ENCODE results near the gene EXOSC2. TPM values are rescaled to one million over a fixed set of nuclear protein-coding genes. Genes with fewer than 3 reads are reported as not detected.

EXOSC2 gene
- total RNA-seq, 1 experiment from 2014 or later = 71.5 TPM

- no peak overlapping the region for H3K9ac ChIP-seq (ENCODE audit: low read length)
- POLR2A ChIA-PET = interaction anchor here (1.3 kb wide), 1 partner anchor 10 kb away, joined by 5 read pairs; the partner anchor contains the start of gene EXOSC2
- H2AFZ ChIP-seq (ENCODE audit: low read depth, low read length, poor library complexity, severe bottlenecking) = no peak overlapping the region
- peaks cover 49% of the 10 kb centered on the region for H3K79me2 ChIP-seq (ENCODE audit: insufficient read depth, low read length)
- intact Hi-C loops (cut with micrococcal nuclease) = no loop called here
- TF ChIP-seq EZH2phosphoT487 (IDR thresholded peaks at IDR 0.05; ENCODE audit: borderline replicate concordance) (no peak), SIN3A (IDR thresholded peaks at IDR 0.05; ENCODE audit: low read depth) (no peak), ZFX (IDR thresholded peaks at IDR 0.05) (no peak), CTCF (IDR thresholded peaks at IDR 0.05 in 2 of 3, conservative IDR thresholded peaks at IDR 0.05 in 1 of 3; ENCODE audit: borderline replicate concordance in 1 of 3, insufficient read depth in 1 of 3, low read depth in 2 of 3, low read length in 2 of 3) (no peak), SP1 (IDR thresholded peaks at IDR 0.05; ENCODE audit: low read depth) (no peak), ATF3 (IDR thresholded peaks at IDR 0.05) (no peak), POLR2A (IDR thresholded peaks at IDR 0.05; ENCODE audit: borderline replicate concordance, extremely low read depth, insufficient read depth, insufficient read length) (no peak), ZBTB33 (IDR thresholded peaks at IDR 0.05; ENCODE audit: extremely low read depth, insufficient replicate concordance, low read length) (no peak), FOSL1 (IDR thresholded peaks at IDR 0.05; ENCODE audit: low read depth) (no peak), EGR1 (IDR thresholded peaks at IDR 0.05; ENCODE audit: low read depth) (no peak), MAX (IDR thresholded peaks at IDR 0.05) (no peak), ZNF274 (IDR thresholded peaks at IDR 0.05; ENCODE audit: low read depth, low read length) (no peak), SRF (IDR thresholded peaks at IDR 0.05; ENCODE audit: low read depth) (no peak), YY1 (IDR thresholded peaks at IDR 0.05; ENCODE audit: extremely low read depth, insufficient replicate concordance, low read depth, low read length) (no peak), REST (IDR thresholded peaks at IDR 0.05; ENCODE audit: low read depth) (no peak), TCF7L2 (IDR thresholded peaks at IDR 0.05; ENCODE audit: borderline replicate concordance, extremely low read depth, insufficient read depth, insufficient read length) (no peak)
- no peaks in the 10 kb centered on the region for H3K9me3 ChIP-seq (ENCODE audit: control insufficient read depth in 1 of 2, insufficient read depth in 1 of 2, low read depth in 1 of 2, low read length in 2 of 2)
- no peak overlapping the region for H3K4me2 ChIP-seq (ENCODE audit: low read length)
- DNase-seq (ENCODE audit: low read depth, low spot score) (no peak), ATAC-seq (no peak)
- RAD21 ChIA-PET (ENCODE audit: low non-redundant PET in 1 of 2, low total read pairs in 2 of 2, uncharacterized antibody in 2 of 2, unreplicated experiment in 2 of 2) = no interaction called here
- BruUV-seq (replicated peaks) = no TSS peak
- no peaks in the 10 kb centered on the region for H3K27me3 ChIP-seq (ENCODE audit: insufficient read depth, low read length)
- H3K27ac ChIP-seq (ENCODE audit: low read depth, low read length) = no peak overlapping the region
- H3K4me3 ChIP-seq (replicated peaks in 1 of 2; ENCODE audit: low read depth in 1 of 2, low read length in 2 of 2) = no peak overlapping the region
- H3K36me3 ChIP-seq (ENCODE audit: control insufficient read depth in 1 of 2, insufficient read depth in 2 of 2, low read length in 2 of 2) = peaks cover 46 to 47% of the 10 kb centered on the region in 2 experiments
- H3K4me1 ChIP-seq (ENCODE audit: control insufficient read depth in 1 of 2, insufficient read depth in 2 of 2, low read length in 2 of 2) = peaks cover 3 to 6% of the 10 kb centered on the region in 2 experiments; a peak in 2 of 4 replicates
- CTCF ChIA-PET = no interaction called here
- H3K9me2 ChIP-seq (ENCODE audit: insufficient read depth) = no peaks in the 10 kb centered on the region
- peaks cover 19% of the 10 kb centered on the region for H4K20me1 ChIP-seq (ENCODE audit: insufficient read depth)
Observed at GRCh38 chr9:130703501-130703900, 9.9 kb downstream of the EXOSC2 start.
